T-helper 1 cell (primary cell): ENCODE results near the gene PCCA.
"Not testable (repeated sequence)": the region's sequence is repeated elsewhere in the genome, so short reads cannot be mapped to it uniquely, and the experiment has no call there.

Experiments
- DNase-seq, 5 donors: peaks; one replicate each; pipeline ENCODE4 v3.0.0-alpha.2; 2012 to 2020
- total RNA-seq, 4 donors: gene quantifications; one replicate each; lab custom pipeline; 2026; lab: John Stamatoyannopoulos, UW

PCCA gene, protein sequence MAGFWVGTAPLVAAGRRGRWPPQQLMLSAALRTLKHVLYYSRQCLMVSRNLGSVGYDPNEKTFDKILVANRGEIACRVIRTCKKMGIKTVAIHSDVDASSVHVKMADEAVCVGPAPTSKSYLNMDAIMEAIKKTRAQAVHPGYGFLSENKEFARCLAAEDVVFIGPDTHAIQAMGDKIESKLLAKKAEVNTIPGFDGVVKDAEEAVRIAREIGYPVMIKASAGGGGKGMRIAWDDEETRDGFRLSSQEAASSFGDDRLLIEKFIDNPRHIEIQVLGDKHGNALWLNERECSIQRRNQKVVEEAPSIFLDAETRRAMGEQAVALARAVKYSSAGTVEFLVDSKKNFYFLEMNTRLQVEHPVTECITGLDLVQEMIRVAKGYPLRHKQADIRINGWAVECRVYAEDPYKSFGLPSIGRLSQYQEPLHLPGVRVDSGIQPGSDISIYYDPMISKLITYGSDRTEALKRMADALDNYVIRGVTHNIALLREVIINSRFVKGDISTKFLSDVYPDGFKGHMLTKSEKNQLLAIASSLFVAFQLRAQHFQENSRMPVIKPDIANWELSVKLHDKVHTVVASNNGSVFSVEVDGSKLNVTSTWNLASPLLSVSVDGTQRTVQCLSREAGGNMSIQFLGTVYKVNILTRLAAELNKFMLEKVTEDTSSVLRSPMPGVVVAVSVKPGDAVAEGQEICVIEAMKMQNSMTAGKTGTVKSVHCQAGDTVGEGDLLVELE
- 7.2 to 18.4 (median 12.0) reads per million in 4 donors for total RNA-seq

DNA sequence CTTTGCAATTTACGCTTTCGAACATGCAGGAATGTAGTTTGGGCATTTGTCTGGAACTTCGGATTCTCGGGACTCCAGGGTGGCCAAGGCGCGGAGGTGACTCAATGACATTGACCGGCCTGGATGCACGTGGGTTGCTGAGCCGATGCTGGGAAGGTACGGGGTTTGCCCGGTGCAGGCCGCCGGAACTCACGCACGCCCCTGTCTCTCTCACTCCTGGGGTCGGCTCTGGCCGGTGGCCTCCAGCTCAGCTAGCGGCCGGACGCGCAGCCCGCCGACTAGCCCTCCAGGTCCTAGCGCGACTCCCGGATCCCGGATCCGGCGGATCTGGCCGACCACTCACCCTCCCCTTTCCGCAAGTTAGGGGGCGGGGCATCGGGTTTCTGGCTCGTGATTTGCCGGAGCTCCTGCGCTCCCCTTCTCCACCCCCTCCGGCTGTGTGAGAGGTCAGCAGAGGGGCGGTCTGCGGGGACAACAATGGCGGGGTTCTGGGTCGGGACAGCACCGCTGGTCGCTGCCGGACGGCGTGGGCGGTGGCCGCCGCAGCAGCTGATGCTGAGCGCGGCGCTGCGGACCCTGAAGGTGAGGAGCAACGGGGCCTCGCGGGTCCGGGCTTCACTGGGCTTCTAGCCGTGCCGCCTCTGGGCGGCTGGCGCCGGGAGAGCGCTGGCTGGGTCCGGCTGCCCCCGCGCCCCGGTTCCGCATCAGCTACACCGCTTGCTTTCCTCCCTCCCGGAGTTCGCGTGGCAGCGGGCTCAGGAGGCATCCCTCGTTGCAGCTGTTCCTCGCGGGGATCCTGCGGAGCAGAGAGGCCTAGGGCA is at the start of gene PCCA:
TSS of gene PCCA (plus strand) at position 450 of the 821 bp plus-strand sequence. CDS start at position 478, 28 bp downstream.
- DNase-seq = peak; percentile 44 to 82 (median 54)

DNA sequence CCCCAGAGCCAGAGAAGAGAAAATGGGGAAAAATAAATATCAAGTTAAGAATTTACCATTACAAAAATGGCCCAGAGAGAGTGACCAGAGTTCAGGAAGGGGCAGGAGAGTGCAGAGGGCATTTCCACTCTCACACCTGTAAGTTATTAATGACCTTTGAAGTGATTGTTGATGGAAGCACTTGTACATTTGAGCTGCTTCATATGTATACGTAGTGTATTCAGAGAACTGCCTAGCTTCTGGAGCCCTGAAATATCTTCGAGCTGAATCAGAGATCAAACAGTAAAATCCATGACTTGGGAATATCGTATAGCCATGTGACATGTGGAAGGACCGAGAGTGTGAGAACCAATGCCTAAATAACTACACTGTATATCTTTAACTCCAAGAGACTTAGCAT is 49.2 kb upstream of the PCCA start:
- no peak for DNase-seq

DNA sequence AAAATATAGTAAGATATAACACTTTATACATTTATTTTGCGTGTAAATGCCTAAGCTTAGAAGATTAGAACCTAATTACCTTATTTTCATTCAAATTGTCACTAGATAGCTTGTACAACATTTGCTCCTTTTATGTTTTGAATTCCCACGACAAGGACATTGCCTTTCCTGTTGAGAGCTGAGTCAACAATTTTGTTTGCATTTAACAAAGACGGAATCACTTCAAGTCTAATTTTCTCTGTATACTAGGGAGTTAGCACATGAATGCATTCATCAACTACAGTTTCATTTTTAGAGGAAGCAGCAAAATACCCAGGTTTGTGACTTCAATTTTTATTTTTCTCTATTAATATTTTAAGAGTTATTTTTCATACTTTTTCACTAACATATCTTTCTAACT is 48.7 kb upstream of the PCCA start:
- no peak for DNase-seq

DNA sequence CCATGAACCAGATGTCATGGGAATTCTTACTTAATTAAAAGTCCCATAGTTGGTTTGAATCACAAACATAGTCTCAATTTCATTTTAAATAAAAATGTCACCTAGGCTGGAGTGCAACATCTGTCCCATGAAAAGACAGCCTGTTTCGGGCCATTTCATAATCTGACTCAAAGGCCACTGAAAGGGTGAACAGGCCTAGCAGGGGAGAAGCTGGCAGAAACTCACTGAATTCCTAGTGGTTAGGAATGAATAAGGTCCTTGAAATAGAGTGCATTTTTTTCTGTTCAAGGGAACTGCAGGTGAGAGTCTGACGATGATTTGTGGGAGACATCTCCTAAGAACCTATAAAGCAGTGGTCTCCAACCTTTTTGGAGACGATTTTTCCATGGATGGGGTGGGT is 44.0 kb upstream of the PCCA start:
- DNase-seq = no peak

DNA sequence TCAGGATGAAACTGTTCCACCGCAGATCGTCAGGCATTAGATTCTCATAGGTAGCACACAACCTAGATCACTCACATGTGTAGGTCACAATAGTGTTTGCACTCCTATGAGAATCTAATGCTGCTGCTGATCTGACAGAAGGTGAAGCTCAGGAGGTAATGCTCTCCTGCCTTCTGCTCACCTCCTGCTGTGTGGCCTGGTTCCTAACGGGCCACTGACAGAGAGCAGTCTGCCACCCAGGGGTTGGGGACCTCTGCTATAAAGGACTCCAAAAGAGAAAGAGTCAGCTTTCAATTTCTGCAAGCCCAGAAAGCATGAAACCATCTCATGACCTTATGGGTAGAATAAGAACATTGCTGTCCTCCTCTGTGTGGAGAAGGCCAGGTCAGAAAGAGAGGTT is 43.5 kb upstream of the PCCA start:
- DNase-seq = no peak

DNA sequence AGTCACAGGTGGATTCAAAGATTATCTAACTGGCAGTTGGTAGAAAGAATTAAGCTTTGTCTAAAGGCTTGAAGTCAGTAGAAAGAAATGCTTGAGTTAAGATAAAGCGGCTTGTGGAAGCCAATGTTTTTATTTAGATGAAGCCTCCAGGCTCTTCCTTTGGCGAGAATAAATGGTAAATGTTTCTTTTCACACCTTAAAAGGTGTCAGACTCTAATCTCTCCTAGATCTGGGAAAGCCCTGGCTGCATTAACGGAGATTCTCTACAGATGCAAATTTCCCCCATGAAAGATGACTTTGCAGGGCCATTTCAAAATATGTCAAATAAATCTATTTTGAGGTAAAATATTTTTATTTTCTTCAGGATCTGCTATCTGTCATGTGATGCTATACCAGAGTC is 37.8 kb upstream of the PCCA start:
- DNase-seq = no peak

DNA sequence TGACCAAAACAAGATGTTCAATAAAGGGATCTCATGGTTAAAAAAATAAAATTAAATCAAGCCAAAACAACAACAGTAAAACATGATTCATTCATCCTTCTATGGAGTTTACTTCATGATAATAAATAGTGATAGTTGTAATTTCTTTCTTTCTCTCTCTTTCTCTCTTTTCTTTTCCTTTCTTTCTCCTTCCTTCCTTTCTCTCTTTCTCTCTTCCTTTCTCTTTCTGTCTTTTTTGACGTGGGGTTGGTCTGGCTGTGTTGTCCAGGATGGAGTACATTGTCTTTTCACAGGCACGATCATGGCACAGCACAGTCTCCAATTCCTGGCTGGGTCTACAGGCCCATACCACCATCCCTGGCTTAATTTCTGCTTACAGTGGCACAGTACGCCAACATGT is 29.1 kb upstream of the PCCA start:
- no peak for DNase-seq

DNA sequence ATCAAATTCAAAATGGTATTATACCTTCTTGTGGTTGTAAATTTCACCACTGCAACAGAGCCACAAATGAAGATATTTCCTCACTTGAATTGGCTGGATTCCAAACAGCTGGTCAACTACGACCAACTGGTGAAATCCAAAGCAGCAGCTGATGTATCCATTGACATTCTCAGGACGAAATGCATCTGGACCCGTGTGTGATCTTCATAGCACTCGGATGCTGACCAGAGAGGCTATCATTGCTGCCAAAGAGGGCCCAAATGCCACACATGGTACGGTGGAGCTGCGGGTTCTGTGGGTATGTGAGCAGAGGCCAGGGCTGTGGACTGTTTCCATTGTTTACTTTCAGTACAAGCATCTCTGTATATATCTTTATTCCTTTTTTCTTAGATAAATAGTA is 25.6 kb upstream of the PCCA start:
- DNase-seq = no peak

DNA sequence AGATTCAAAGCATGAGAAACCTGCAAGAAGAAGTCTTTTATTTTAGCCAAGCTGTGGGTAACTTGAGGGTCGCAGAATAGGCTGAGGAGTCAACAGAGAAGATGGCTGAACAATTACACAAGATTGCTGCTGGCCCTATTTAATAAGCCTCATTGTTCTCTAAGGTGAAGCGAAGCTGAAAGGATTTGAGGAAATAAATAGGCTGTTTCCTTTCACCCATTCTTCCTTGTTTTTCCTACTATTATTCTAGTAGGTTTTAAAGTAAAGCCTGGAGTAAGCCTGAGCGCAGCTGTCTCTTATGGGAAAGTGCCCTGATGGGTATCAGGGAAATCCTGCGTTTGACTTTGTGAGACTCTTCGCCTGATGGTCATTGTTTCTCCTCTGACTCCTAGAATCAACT is 25.0 kb upstream of the PCCA start:
- DNase-seq = no peak

DNA sequence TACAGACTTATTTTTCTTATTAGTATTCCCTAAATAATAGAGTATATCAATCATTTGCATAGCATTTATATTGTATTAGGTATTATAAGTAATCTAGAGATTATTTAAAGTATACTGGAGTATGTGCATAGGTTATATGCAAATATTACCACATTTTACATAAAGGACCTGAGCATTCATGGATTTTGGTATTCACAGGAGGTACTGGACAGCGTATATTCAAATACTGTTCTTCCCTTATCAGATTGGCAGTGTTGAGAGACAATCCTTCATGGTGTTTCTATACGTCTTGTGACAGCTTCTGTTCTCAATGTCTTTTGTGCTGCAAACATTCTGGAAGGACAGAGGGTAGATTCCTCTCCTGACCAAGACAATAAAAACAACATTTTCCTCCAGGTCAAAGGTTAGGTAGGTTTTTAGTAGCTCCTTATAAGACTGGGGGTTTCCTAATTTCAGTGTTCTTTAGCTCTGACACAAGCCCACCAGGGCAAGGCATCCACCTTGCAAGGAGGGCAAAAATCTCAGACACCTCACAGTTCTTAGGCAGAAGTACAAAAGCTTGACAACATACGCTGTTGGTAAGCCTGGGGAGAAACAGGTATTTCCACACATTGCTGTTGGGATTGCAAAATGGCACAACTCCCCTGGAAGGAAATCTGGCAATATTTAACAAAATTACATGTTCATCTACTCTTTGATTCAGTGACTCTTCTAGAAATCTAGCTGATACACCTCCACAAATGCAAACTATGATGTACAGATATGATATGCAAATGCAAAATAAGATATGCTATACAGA is 20.6 kb upstream of the PCCA start:
- no peak for DNase-seq

DNA sequence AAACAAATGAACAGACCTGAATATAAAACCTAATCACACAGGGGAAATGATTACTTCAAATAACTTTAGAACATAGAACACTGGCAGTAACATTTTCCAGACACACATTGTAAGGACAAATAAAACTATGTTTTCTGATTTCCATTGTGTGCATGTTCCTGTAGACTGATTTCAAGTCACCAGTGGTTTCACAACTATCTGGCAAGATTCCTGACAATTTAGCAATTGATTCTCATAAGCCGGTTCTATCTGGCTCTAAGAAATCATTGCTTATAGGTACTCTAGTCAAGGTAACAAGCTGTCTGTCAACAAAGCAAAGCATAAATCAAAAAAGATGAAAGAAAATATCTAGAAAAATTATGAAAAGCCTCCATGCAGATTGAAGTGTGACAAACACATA is 19.6 kb upstream of the PCCA start:
- no peak for DNase-seq

DNA sequence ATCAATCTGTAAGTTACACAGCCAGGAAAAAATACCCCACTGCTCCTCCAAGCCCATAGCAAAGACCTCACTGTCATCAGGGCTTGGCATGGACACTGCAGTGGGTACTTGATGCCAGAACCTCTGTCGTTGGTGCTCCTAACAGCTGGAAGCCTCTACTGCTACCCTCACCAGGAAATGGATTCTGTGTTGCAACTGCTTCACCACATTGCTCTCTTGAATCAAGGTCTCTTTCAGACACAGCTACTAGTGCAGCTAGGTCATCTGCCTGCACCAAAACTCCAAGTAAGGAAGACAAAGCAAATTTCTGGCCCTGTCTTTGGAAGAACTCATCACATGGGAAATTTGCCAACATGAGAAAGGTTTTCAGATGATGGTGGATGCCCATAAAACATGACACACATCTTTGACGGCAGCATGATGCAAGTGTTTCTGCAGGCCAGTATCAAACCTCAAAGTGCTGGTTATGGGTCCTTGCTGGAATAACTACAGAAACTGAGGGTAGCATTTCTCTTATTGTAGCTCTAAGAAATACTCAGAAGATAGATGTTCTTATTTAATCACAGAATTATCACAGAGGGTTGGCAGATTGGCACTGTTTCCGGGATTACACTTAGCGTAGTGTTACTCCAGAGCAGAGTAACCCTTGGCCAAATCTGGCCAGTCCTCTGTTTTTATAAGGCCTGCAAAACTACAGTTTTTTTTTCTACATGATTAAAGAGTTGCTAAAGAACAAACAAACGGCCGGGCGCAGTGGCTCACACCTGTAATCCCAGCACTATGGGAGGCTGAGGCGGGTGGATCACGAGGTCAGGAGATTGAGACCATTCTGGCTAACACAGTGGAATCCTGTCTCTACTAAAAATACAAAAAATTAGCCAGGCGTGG is 12.9 kb upstream of the PCCA start:
- DNase-seq = no peak

DNA sequence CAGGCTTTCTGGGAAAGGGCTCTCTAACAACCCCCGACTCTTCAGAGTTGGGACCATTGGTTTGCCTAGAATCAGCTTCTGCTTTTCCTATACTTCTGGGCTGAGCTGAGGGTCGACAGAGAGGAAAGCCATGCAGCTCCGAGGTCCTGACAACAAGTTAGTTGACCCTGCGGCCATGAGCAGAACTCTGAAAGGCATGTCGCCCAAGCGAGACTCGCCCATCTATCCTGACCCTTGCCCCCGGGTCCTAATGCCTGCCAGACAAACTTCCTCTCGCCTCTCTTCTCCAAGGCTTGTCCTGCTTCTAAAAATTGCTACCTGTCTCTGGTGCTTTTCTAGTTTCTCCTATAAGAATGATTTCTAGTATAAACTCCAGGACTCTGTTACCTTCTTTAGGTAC is 9.9 kb upstream of the PCCA start:
- DNase-seq = not testable (repeated sequence)

DNA sequence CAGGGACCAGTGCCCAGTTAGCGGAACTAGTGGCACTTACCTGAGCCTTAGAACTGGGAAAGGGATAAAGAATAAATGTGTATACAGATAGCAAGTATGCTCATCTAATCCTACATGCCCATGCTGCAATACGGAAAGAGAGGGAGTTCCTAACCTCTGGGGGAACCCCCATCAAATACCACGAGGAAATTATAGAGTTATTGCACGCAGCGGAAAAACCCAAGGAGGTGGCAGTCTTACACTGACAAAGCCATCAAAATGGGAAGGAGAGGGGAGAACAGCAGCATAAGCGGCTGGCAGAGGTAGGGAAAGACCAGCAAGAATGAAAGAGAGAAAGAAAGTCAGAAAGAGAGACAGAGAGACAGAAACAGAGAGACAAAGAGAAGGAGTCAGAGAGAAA is 5.5 kb upstream of the PCCA start:
- DNase-seq = not testable (repeated sequence)

DNA sequence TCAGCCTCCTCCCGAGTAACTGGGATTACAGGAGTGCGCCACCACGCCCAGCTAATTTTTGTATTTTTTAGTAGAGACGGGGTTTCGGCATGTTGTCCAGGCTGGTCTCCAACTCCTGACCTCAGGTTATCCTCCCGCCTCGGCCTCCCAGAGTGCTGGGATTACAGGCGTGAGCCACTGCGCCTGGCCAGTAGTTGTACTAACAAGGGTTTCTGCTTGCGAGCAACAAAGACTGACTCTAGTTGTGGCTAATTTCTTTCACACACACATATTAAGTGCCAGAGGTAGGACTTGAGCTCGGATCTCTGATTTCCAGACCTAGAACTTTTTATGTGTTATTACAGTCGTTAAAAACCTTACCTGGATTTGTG is 635 bp upstream of the PCCA start:
- DNase-seq = no peak

DNA sequence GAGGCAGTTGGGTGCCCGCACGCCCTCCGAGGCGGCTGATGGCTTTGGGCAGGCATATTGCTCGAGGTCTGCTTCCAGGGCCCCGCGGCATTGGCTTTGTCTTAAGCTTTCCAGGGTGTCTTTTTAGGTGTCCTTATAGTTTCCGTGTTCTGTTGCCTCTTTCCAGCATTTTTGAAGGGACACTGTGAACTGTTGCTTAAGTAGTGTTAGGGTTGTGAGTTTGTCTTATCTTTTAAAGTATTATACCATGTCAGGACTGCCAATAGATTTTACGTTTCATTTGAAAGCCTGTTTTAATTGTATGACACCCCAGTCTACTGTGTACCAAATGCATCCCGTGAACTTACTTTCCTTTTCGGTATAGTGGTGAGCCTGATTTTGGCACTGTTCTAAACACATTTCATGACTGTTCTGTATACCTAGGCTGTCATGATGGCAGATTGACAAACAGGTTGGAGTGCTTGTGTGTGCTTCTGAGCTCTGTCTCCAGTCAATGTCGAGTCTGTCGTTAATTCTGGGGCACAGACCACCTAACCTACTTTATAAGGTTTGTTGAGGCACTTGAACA is 656 bp downstream of the PCCA start:
- DNase-seq = peak in 3 of 5 donors; percentile 3 to 47 (median 14)

DNA sequence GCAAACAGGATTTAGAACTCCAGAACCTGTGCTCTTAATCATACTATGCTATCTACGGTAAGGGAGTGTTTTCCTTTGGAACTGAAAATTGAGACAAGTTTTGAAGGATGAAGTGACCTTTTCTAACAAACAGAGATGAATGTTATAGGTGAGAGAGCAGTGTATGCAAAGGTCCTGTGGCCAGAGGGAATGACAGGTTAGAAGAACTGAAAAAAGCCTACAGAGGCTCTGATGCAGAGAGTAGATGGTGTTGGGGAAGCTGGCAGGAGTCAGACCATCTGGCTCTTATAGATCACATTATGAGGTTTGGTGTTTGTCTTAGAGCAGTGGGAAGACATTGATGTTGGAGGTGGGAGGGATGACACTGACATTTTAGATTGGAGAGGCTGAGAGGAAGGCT is 2.0 kb downstream of the PCCA start:
- DNase-seq = no peak

DNA sequence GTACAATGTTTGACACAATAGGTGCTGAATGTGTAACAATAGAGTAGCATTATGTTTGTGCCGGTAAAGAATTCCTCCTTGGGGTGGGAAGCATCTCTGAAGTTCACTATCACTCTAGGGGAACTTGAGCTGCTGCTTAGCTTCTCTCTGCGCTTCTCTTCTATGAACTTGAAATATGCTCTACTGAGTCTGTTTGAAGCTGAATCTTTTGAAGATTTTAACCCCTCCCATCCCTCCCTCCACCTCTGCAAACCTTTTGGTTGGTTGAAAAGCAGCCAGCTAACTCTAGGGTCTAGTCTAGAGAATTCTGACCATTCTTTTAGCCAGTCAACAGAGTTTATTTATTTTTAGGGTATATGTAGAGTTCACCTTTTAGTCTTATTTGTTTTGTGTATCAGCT is 2.5 kb downstream of the PCCA start:
- no peak for DNase-seq

DNA sequence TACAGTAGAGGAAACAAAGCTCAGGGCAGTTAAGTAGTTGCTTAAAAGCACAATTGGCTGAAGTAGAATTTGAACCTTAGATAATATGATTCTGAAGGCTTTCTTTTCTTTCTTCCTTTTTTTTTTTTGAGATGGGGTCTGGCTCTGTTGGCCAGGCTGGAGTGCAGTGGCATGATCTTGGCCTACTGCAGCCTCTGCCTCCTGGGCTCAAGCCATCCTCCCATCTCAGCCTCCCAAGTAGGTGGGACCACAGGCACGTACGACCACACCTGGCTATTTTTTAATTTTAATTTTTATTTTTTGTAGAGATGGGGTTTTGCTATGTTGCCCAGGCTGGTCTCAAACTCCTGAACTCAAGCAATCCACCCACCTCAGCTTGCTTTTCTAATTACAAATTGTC is 3.4 kb downstream of the PCCA start:
- not testable (repeated sequence) for DNase-seq

DNA sequence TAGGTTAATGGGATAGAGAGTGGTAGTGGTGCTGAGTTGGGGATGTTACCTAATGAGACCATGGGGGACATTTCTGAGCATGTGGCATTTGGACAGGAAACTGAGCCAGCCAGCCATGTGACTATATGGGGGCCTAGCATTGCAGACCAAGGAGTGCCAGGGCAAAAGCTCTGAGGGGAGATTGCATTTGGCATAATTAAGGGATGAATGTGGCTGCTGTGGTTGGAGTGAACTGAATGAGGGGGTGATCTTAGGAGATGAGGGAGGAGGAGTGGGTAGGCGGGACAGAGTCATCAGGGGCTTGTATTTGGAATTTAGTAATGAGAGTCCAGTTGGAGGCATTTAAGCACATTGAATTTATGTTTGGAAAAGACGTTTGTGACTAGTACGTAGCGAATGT is 6.6 kb downstream of the PCCA start:
- no peak for DNase-seq

DNA sequence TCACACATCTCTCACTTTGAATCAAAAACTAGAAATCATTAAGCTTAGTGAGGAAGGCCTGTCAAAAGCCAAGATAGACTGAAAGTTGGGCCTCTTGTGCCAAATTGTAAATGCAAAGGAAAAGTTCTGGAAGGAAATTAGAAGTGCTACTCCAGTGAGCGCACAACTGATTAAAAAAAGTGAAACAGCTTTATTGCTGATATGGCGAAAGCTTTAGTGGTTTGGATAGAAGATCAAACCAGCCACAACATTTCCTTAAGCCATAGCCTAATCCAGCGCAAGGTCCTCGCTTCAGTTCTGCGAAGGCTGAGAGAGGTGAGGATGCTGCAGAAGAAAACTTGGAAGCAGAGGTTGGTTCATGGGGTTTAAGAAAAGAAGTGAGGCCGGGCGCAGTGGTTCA is 7.6 kb downstream of the PCCA start:
- DNase-seq = no peak
